ENCODE results near the gene TMEM47. TPM values are rescaled to one million over a fixed set of nuclear protein-coding genes. Genes with fewer than 3 reads are reported as not detected.

Gene TMEM47
- total RNA-seq, 6 donors from 2014 or later, result 7.3 to 34.4 (median 26.5) TPM

GRCh38 chrX:34653811-34654210 lies 3.3 kb downstream of the TMEM47 start:
- no peaks in the 10 kb centered on the region for H3K36me3 ChIP-seq
- WGBS, 2 donors, result 45 to 74% methylated on average over 6 of the region's 6 CpGs
- peaks cover 0 to 5% (median 0%) of the 10 kb centered on the region in 4 donors for H3K4me1 ChIP-seq
- ATAC-seq (ENCODE audit: low FRiP score in 2 of 2), result no peak
- H3K9me3 ChIP-seq, result peaks cover 0 to 6% (median 0%) of the 10 kb centered on the region in 4 donors
- peak overlapping the region in 3 of 4 donors; percentile 7 to 63 (median 59) for H3K4me3 ChIP-seq
- DNase-seq, result no peak
- H3K27me3 ChIP-seq, result peaks cover 0 to 6% (median 0%) of the 10 kb centered on the region in 4 donors
- TF ChIP-seq EP300 (IDR thresholded peaks at IDR 0.05), result no peak
- no peak for TF ChIP-seq POLR2AphosphoS5 (IDR thresholded peaks at IDR 0.05)
- TF ChIP-seq CTCF (IDR thresholded peaks at IDR 0.05), result no peak
- TF ChIP-seq POLR2A (IDR thresholded peaks at IDR 0.05), result no peak
- peak overlapping the region; percentile 4 to 86 (median 44) for H3K27ac ChIP-seq

GRCh38 chrX:34642849-34643248 lies 14.2 kb downstream of the TMEM47 start:
- no peaks in the 10 kb centered on the region for H3K4me1 ChIP-seq
- ATAC-seq (ENCODE audit: low FRiP score in 2 of 2) (no peak), DNase-seq (no peak)
- no peaks in the 10 kb centered on the region for H3K9me3 ChIP-seq
- WGBS, 2 donors, result 69 to 79% methylated on average over 2 of the region's 2 CpGs
- no peak overlapping the region for H3K4me3 ChIP-seq
- no peak overlapping the region for H3K27ac ChIP-seq
- TF ChIP-seq POLR2AphosphoS5 (IDR thresholded peaks at IDR 0.05) (no peak), CTCF (IDR thresholded peaks at IDR 0.05) (no peak), POLR2A (IDR thresholded peaks at IDR 0.05) (no peak), EP300 (IDR thresholded peaks at IDR 0.05) (no peak)
- H3K27me3 ChIP-seq, result no peaks in the 10 kb centered on the region
- no peaks in the 10 kb centered on the region for H3K36me3 ChIP-seq

- TF ChIP-seq CTCF (IDR thresholded peaks at IDR 0.05), result peak in 4 of 6 experiments; percentile 10 to 39 (median 24)
- no peak for TF ChIP-seq POLR2AphosphoS5 (IDR thresholded peaks at IDR 0.05)
- TF ChIP-seq EP300 (IDR thresholded peaks at IDR 0.05), result no peak
- no peak for TF ChIP-seq POLR2A (IDR thresholded peaks at IDR 0.05)
- WGBS, 2 donors, result 35% methylated on average over 1 of the region's 1 CpG; no CpG with 5 or more reads in 1 of the 2 donors
- ATAC-seq (ENCODE audit: low FRiP score in 2 of 2) (no peak), DNase-seq (no peak)
- H3K4me3 ChIP-seq, result no peak overlapping the region
- H3K27ac ChIP-seq, result no peak overlapping the region
- no peaks in the 10 kb centered on the region for H3K9me3 ChIP-seq
- no peaks in the 10 kb centered on the region for H3K36me3 ChIP-seq
- H3K27me3 ChIP-seq, result no peaks in the 10 kb centered on the region
- no peaks in the 10 kb centered on the region for H3K4me1 ChIP-seq
Measured at GRCh38 chrX:34638116-34638515, 19.0 kb downstream of the TMEM47 start.

GRCh38 chrX:34634349-34634748 lies 22.7 kb downstream of the TMEM47 start:
- TF ChIP-seq EP300 (IDR thresholded peaks at IDR 0.05) (no peak), CTCF (IDR thresholded peaks at IDR 0.05) (no peak), POLR2A (IDR thresholded peaks at IDR 0.05) (no peak), POLR2AphosphoS5 (IDR thresholded peaks at IDR 0.05) (no peak)
- Histone ChIP-seq H3K27ac (no peak overlapping the region), H3K9me3 (no peaks in the 10 kb centered on the region), H3K27me3 (no peaks in the 10 kb centered on the region), H3K36me3 (no peaks in the 10 kb centered on the region), H3K4me1 (peaks cover 0 to 7% (median 0%) of the 10 kb centered on the region in 4 donors), H3K4me3 (no peak overlapping the region)
- DNase-seq, result no peak
- 11 to 57% methylated on average over 2 of the region's 2 CpGs for WGBS, 2 donors
- no peak for ATAC-seq (ENCODE audit: low FRiP score in 2 of 2)

GRCh38 chrX:34632384-34632783 lies 24.7 kb downstream of the TMEM47 start:
- no peak for DNase-seq

More at GRCh38 chrX:34632384-34632783, 24.7 kb downstream of the TMEM47 start:
- ATAC-seq (ENCODE audit: low FRiP score in 2 of 2), result no peak
- peaks cover 0 to 7% (median 0%) of the 10 kb centered on the region in 4 donors for H3K4me1 ChIP-seq
- no peak overlapping the region for H3K4me3 ChIP-seq
- no peaks in the 10 kb centered on the region for H3K9me3 ChIP-seq
- H3K36me3 ChIP-seq, result no peaks in the 10 kb centered on the region
- no peak overlapping the region for H3K27ac ChIP-seq
- no peak for TF ChIP-seq EP300 (IDR thresholded peaks at IDR 0.05)
- TF ChIP-seq POLR2AphosphoS5 (IDR thresholded peaks at IDR 0.05), result no peak
- TF ChIP-seq CTCF (IDR thresholded peaks at IDR 0.05), result no peak
- TF ChIP-seq POLR2A (IDR thresholded peaks at IDR 0.05), result no peak
- 68 to 81% methylated on average over 3 of the region's 3 CpGs for WGBS, 2 donors
- no peaks in the 10 kb centered on the region for H3K27me3 ChIP-seq

Data from upper lobe of left lung (tissue), 6 donors.